H1 (cell line): Measurements from ENCODE around the gene ARFGEF3. TPM values are rescaled to one million over a fixed set of nuclear protein-coding genes. Genes with fewer than 3 reads are reported as not detected.

ENCODE experiments used
- CTCF ChIA-PET: fragments of 300-600 bp; sonication (Branson Sonifier 250); formaldehyde crosslinking; loops from one replicate; lab custom pipeline; 2021; ENCODE audit not compliant: partially characterized antibody; lab: Charles Lee
- POLR2A ChIA-PET: fragments of 300-600 bp; sonication (Branson Sonifier 250); formaldehyde crosslinking; loops from one replicate; lab custom pipeline; 2021; ENCODE audit warnings: inconsistent platforms; ENCODE audit not compliant: partially characterized antibody; lab: Charles Lee
- DNase-seq, 2 experiments: peaks; one replicate each; pipeline versions ENCODE4 v3.0.0 to v3.0.0-alpha.2; 2010 to 2022; ENCODE audit warnings: low spot score in 2 of 2, low read depth in 1 of 2, mixed read lengths in 1 of 2
- FAIRE-seq: peaks from 2 replicates; lab custom pipeline; 2011; peaks lifted over from hg19 to GRCh38; lab: Jason Lieb, UNC
- H2AFZ ChIP-seq: 2 replicates; pipeline ENCODE4 v1.8.1; 2012; ENCODE audit warnings: low read length, inconsistent platforms
- H2AK5ac ChIP-seq: 2 replicates; pipeline ENCODE4 v1.6.1; 2013; ENCODE audit warnings: low read depth, low read length
- H2BK120ac ChIP-seq: replicated peaks from 2 replicates; pipeline ENCODE3; 2013; ENCODE audit warnings: low read depth, low read length, inconsistent platforms
- H2BK12ac ChIP-seq: 2 replicates; pipeline ENCODE4 v1.6.1; 2013; ENCODE audit warnings: low read depth, low read length
- H2BK15ac ChIP-seq: 2 replicates; pipeline ENCODE4 v1.6.1; 2013; ENCODE audit warnings: low read length
- H2BK20ac ChIP-seq: 2 replicates; pipeline ENCODE4 v1.6.1; 2013; ENCODE audit warnings: low read length
- H2BK5ac ChIP-seq: 2 replicates; pipeline ENCODE4 v1.6.1; 2013; ENCODE audit warnings: low read depth, low read length
- H3K14ac ChIP-seq: 2 replicates; pipeline ENCODE4 v1.6.1; 2013; ENCODE audit warnings: inconsistent platforms; ENCODE audit not compliant: insufficient read length
- H3K18ac ChIP-seq: 2 replicates; pipeline ENCODE4 v1.6.1; 2013; ENCODE audit warnings: low read length; ENCODE audit errors: extremely low read depth
- H3K23ac ChIP-seq: 2 replicates; pipeline ENCODE4 v1.6.1; 2013; ENCODE audit warnings: inconsistent platforms; ENCODE audit not compliant: insufficient read length
- H3K23me2 ChIP-seq: 2 replicates; pipeline ENCODE4 v1.6.1; 2013; ENCODE audit warnings: low read depth, low read length
- H3K27ac ChIP-seq: 2 replicates; pipeline ENCODE4 v1.6.1; 2011; ENCODE audit warnings: low read depth, low read length, inconsistent platforms
- H3K27me3 ChIP-seq, 4 experiments: replicated peaks in 1 of 4; 1 replicate in 1 of 4; 2 replicates in 3 of 4; pipeline versions ENCODE4 v1.6.1 to v1.8.1; 2011 to 2013; ENCODE audit warnings: low read length in 3 of 4, mild to moderate bottlenecking in 3 of 4, inconsistent platforms in 2 of 4, mixed read lengths in 2 of 4, moderate library complexity in 1 of 4; ENCODE audit not compliant: control insufficient read depth in 3 of 4, insufficient read depth in 3 of 4; ENCODE audit errors: extremely low read depth in 1 of 4
- H3K36me3 ChIP-seq, 4 experiments: 2 replicates each; pipeline versions ENCODE4 v1.6.1 to v1.8.1; 2011 to 2013; ENCODE audit warnings: mild to moderate bottlenecking in 4 of 4, low read length in 3 of 4, moderate library complexity in 2 of 4, control low read depth in 1 of 4, inconsistent platforms in 1 of 4; ENCODE audit not compliant: insufficient read depth in 4 of 4, control insufficient read depth in 2 of 4
- H3K4ac ChIP-seq: replicated peaks from 2 replicates; pipeline ENCODE3; 2013; ENCODE audit warnings: low read length, low read depth, mixed read lengths, inconsistent platforms; ENCODE audit not compliant: insufficient read length
- H3K4me1 ChIP-seq, 4 experiments: replicated peaks in 1 of 4; 1 replicate in 1 of 4; 2 replicates in 3 of 4; pipeline versions ENCODE4 v1.6.1 to v1.8.1; 2011 to 2013; ENCODE audit warnings: low read length in 3 of 4, inconsistent platforms in 2 of 4, mixed read lengths in 1 of 4; ENCODE audit not compliant: insufficient read depth in 4 of 4, control insufficient read depth in 3 of 4
- H3K4me2 ChIP-seq, 2 experiments: 2 replicates each; pipeline versions ENCODE4 v1.6.1 to v1.8.1; 2011 to 2013; ENCODE audit warnings: low read depth in 2 of 2, low read length in 2 of 2, control low read depth in 1 of 2, inconsistent platforms in 1 of 2, mild to moderate bottlenecking in 1 of 2; ENCODE audit not compliant: insufficient read depth in 1 of 2
- H3K4me3 ChIP-seq, 4 experiments: fragments of 200-600, 300-600 bp in 1 of 4; sonication (generic), shearing (Covaris generic), sonication (Bioruptor Twin) in 1 of 4; 2 replicates each; pipeline versions ENCODE4 v1.5.1 to v1.8.1; 2011 to 2016; ENCODE audit warnings: low read length in 4 of 4, low read depth in 3 of 4, control low read depth in 2 of 4, inconsistent platforms in 2 of 4, mild to moderate bottlenecking in 2 of 4, mixed read lengths in 1 of 4, moderate library complexity in 1 of 4; ENCODE audit not compliant: insufficient read depth in 2 of 4; ENCODE audit errors: extremely low read depth in 1 of 4
- H3K56ac ChIP-seq: replicated peaks from 2 replicates; pipeline ENCODE3; 2013; ENCODE audit warnings: low read depth, mild to moderate bottlenecking, mixed read lengths, low read length, inconsistent platforms; ENCODE audit not compliant: insufficient read length
- H3K79me1 ChIP-seq: 2 replicates; pipeline ENCODE4 v1.6.1; 2013; ENCODE audit warnings: low read depth, low read length, control low read depth
- H3K79me2 ChIP-seq, 2 experiments: 2 replicates each; pipeline versions ENCODE4 v1.6.1 to v1.8.1; 2012 to 2013; ENCODE audit warnings: low read length in 2 of 2, mild to moderate bottlenecking in 2 of 2, inconsistent platforms in 1 of 2; ENCODE audit not compliant: insufficient read depth in 2 of 2, control insufficient read depth in 1 of 2
- H3K9ac ChIP-seq, 4 experiments: replicated peaks in 1 of 4; 1 replicate in 1 of 4; 2 replicates in 3 of 4; pipeline versions ENCODE4 v1.6.1 to v1.8.1; 2011 to 2013; ENCODE audit warnings: low read depth in 3 of 4, low read length in 3 of 4, control low read depth in 2 of 4, mild to moderate bottlenecking in 2 of 4, moderate library complexity in 2 of 4, inconsistent platforms in 1 of 4; ENCODE audit errors: extremely low read depth in 1 of 4
- H3K9me3 ChIP-seq, 2 experiments: 2 replicates each; pipeline versions ENCODE4 v1.6.1 to v1.8.1; 2012 to 2013; ENCODE audit warnings: mild to moderate bottlenecking in 2 of 2, moderate library complexity in 2 of 2, control low read depth in 1 of 2, inconsistent platforms in 1 of 2, low read depth in 1 of 2, low read length in 1 of 2, mixed read lengths in 1 of 2; ENCODE audit not compliant: insufficient read depth in 2 of 2
- H4K20me1 ChIP-seq, 2 experiments: replicated peaks in 1 of 2; 2 replicates each; pipeline versions ENCODE3 to v1.8.1; 2011 to 2013; ENCODE audit warnings: inconsistent platforms in 2 of 2, low read length in 2 of 2, mild to moderate bottlenecking in 1 of 2; ENCODE audit not compliant: insufficient read depth in 2 of 2, control insufficient read depth in 1 of 2
- H4K5ac ChIP-seq: 2 replicates; pipeline ENCODE4 v1.6.1; 2013; ENCODE audit warnings: low read length, low read depth, mixed read lengths, inconsistent platforms; ENCODE audit not compliant: insufficient read length
- H4K8ac ChIP-seq: 2 replicates; pipeline ENCODE4 v1.8.0; 2013; ENCODE audit warnings: mild to moderate bottlenecking, moderate library complexity, low read length, inconsistent platforms; ENCODE audit not compliant: insufficient read depth; ENCODE audit errors: extremely low read depth
- H4K91ac ChIP-seq: replicated peaks from 2 replicates; pipeline ENCODE3; 2013; ENCODE audit warnings: low read length, mixed read lengths, inconsistent platforms; ENCODE audit not compliant: insufficient read length
- RBBP5 ChIP-seq: IDR thresholded peaks from 2 replicates; pipeline ENCODE4 v1.7.1; 2012; ENCODE audit warnings: low read depth, mild to moderate bottlenecking, inconsistent platforms, low read length, moderate library complexity, borderline replicate concordance
- WGBS, 2 experiments: shearing (Covaris generic) in 1 of 2; methylation state at CpG; one replicate each; pipeline versions ENCODE4 v1.1.6 to v1.1.7; 2013 to 2015; ENCODE audit warnings: low lambda C conversion rate in 2 of 2, mixed read lengths in 2 of 2, inconsistent platforms in 1 of 2, low coverage in 1 of 2, missing lambda C conversion rate in 1 of 2; ENCODE audit not compliant: insufficient replicate concordance in 2 of 2, insufficient coverage in 1 of 2, insufficient read length in 1 of 2; ENCODE audit errors: extremely low coverage in 1 of 2, missing lambda C conversion rate in 1 of 2; 5-methylcytosine and 5-hydroxymethylcytosine counted together
- polyA plus RNA-seq, 7 experiments: library from polyadenylated mRNA; depleted of rRNA in 3 of 7; stranded (reverse) in 5 of 7; unstranded in 2 of 7; fragments of >200 nt in 5 of 7; fragments of 200-250 nt in 2 of 7; gene quantifications; 1 replicate in 5 of 7; 2 replicates in 1 of 7; 4 replicates in 1 of 7; pipeline versions ENCODE4 v1.2.1 to v1.2.3, GENCODE V29; 2011 to 2013; ENCODE audit warnings: missing spikeins in 2 of 7, mixed read lengths in 2 of 7
- total RNA-seq: library from RNA; stranded (reverse); fragmentation: NEBNext Ultra II Directional; extraction: Animal tissue kit (Norgen Biotek cat#: 25700); gene quantifications from 2 replicates; pipeline ENCODE4 v1.2.1, GENCODE V29; 2021
- TF ChIP-seq, protein P1 (sequence below), 3 experiments: IDR thresholded peaks; 1 replicate in 2 of 3; 2 replicates in 1 of 3; pipeline versions ENCODE4 v1.5.1 to v1.6.1; 2011; ENCODE audit warnings: low read length in 3 of 3, mild to moderate bottlenecking in 3 of 3, inconsistent platforms in 2 of 3, low read depth in 1 of 3, moderate library complexity in 1 of 3; ENCODE audit not compliant: insufficient read depth in 1 of 3; ENCODE audit errors: control extremely low read depth in 1 of 3

The ARFGEF3 gene
- total and polyA plus RNA-seq, 2 of the 8 experiments (the other 6 are each of a cell fraction or from before 2014, with no cell fraction given) = 5.8 to 23.2 TPM

GRCh38 chr6:138275976-138276375, 114.2 kb downstream of the ARFGEF3 start:
- Histone ChIP-seq H2BK12ac (no peak overlapping the region), H4K91ac (no peak overlapping the region), H3K23me2 (no peaks in the 10 kb centered on the region), H2AFZ (no peak overlapping the region), H3K4me1 (no peaks in the 10 kb centered on the region), H2BK20ac (no peak overlapping the region), H3K4ac (no peak overlapping the region), H3K36me3 (peaks cover 0 to 8% (median 0%) of the 10 kb centered on the region in 4 experiments; a peak in 1 of 8 replicates), H3K27me3 (no peaks in the 10 kb centered on the region), H2BK120ac (no peak overlapping the region), H4K8ac (no peak overlapping the region), H3K4me2 (no peak overlapping the region), H3K14ac (no peak overlapping the region), H4K5ac (no peak overlapping the region), H3K79me2 (no peaks in the 10 kb centered on the region), H3K9me3 (no peaks in the 10 kb centered on the region), H3K9ac (no peak overlapping the region), H2BK15ac (no peak overlapping the region), H3K18ac (no peak overlapping the region), H3K4me3 (no peak overlapping the region), H2BK5ac (no peak overlapping the region), H3K56ac (no peak overlapping the region), H2AK5ac (no peak overlapping the region), H3K23ac (no peak overlapping the region), H3K79me1 (no peaks in the 10 kb centered on the region), H4K20me1 (no peaks in the 10 kb centered on the region), H3K27ac (no peak overlapping the region)
- ChIA-PET POLR2A (interaction anchor here (0.6 kb wide), 1 partner anchor 402 kb away, joined by 3 read pairs; no protein-coding TSS in a partner anchor), CTCF (interaction anchor here (0.6 to 2.6 kb wide), 23 partner anchors 9 to 496 kb away, joined by 3 to 19 read pairs (median 4); no protein-coding TSS in a partner anchor)
- no peak for TF ChIP-seq RBBP5
- TF ChIP-seq, protein P1, sequence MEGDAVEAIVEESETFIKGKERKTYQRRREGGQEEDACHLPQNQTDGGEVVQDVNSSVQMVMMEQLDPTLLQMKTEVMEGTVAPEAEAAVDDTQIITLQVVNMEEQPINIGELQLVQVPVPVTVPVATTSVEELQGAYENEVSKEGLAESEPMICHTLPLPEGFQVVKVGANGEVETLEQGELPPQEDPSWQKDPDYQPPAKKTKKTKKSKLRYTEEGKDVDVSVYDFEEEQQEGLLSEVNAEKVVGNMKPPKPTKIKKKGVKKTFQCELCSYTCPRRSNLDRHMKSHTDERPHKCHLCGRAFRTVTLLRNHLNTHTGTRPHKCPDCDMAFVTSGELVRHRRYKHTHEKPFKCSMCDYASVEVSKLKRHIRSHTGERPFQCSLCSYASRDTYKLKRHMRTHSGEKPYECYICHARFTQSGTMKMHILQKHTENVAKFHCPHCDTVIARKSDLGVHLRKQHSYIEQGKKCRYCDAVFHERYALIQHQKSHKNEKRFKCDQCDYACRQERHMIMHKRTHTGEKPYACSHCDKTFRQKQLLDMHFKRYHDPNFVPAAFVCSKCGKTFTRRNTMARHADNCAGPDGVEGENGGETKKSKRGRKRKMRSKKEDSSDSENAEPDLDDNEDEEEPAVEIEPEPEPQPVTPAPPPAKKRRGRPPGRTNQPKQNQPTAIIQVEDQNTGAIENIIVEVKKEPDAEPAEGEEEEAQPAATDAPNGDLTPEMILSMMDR (IDR thresholded peaks at IDR 0.05; ENCODE audit: control extremely low read depth in 1 of 3, insufficient read depth in 1 of 3, low read depth in 1 of 3, low read length in 3 of 3) = peak in 2 of 3 experiments; percentile 15 to 29; a peak in 2 of 4 replicates
- FAIRE-seq = no peak
- 82% methylated on average over 3 of the region's 3 CpGs; no CpG with 5 or more reads in 1 of the 2 experiments for WGBS, 2 experiments
- no peak for DNase-seq
